GM13977 (cell line): ENCODE data around the gene TCF15.

Experiments used
- DNase-seq: peaks from one replicate; pipeline ENCODE4 v3.0.0; 2012; ENCODE audit warnings: low spot score
- CTCF ChIP-seq: IDR thresholded peaks from 2 replicates; pipeline ENCODE4 v1.5.1; 2012; ENCODE audit warnings: mild to moderate bottlenecking, control low read depth; ENCODE audit not compliant: insufficient read depth; ENCODE audit errors: extremely low read depth, missing control alignments
- in situ Hi-C: fragments of 300-500 bp; cut with MboI; formaldehyde crosslinking; loops from one replicate; pipeline ENCODE4 v1.12.0; 2022; ENCODE audit warnings: low sequenced_read_pairs, low pct_unique_long_range_greater_than_20kb, mixed read lengths, inconsistent platforms; ENCODE audit not compliant: unreplicated experiment

TCF15 gene

GRCh38 chr20:611047-611842, 1.1 kb upstream of the TCF15 start:
- in situ Hi-C loops: no loop called here
- TF ChIP-seq CTCF: no peak
- DNase-seq: no peak

- TF ChIP-seq CTCF: no peak
- DNase-seq: no peak
- in situ Hi-C loops: no loop called here
These were observed 641 bp downstream of the TCF15 start for GRCh38 chr20:609371-609964.

- no peak for TF ChIP-seq CTCF
- in situ Hi-C loops: no loop called here
- no peak for DNase-seq
These were observed 1.1 kb downstream of the TCF15 start for GRCh38 chr20:608970-609369.

- no peak for DNase-seq
These were observed 2.6 kb downstream of the TCF15 start for GRCh38 chr20:607476-607875.

GRCh38 chr20:605237-605636, 4.9 kb downstream of the TCF15 start:
- DNase-seq: no peak
- TF ChIP-seq CTCF: no peak
- in situ Hi-C loops: no loop called here

More at GRCh38 chr20:607476-607875, 2.6 kb downstream of the TCF15 start:
- in situ Hi-C loops: no loop called here
- TF ChIP-seq CTCF: no peak

- in situ Hi-C loops: no loop called here
- TF ChIP-seq CTCF: no peak
- no peak for DNase-seq
These were observed 6.9 kb downstream of the TCF15 start for GRCh38 chr20:603116-603640.
